Measurements from ENCODE around the gene S100A2. TPM values are rescaled to one million over a fixed set of nuclear protein-coding genes. Genes with fewer than 3 reads are reported as not detected.

Gene S100A2
- total RNA-seq, 1 experiment from 2014 or later: 373 TPM

DNA sequence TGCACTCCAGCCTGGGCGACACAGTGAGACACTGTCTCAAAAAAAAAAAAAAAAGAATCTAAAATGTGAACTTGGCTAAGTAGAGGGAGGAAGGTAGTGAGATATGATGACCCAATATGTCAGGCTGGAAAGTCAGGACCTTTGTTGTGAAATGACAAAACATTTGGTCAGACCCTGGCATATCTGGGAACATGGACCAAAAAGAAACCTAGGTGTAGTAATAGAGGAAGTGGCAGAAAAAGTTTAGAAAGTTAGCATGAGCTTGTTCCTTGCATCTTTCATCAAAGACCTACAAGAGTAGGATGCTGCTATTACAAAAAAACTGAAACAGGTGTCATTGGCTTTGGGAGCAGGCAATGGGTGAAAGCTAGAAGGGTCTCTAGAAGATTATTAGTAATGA lies 9.3 kb downstream of the S100A2 start:
- no peaks in the 10 kb centered on the region for H4K20me1 ChIP-seq (ENCODE audit: low read length)
- POLR2A ChIA-PET (ENCODE audit: unreplicated experiment): no interaction called here
- ATAC-seq (no peak), DNase-seq (no peak)
- CTCF ChIA-PET: no interaction called here
- no peaks in the 10 kb centered on the region for H3K27me3 ChIP-seq (ENCODE audit: low read length)
- no peak overlapping the region for H3K9ac ChIP-seq (ENCODE audit: low read length)
- no peaks in the 10 kb centered on the region for H3K9me2 ChIP-seq (replicated peaks; ENCODE audit: low read length)
- no peak overlapping the region for H2AFZ ChIP-seq (ENCODE audit: low read length)
- no peak overlapping the region for H3K4me3 ChIP-seq (ENCODE audit: low read length)
- H3K79me2 ChIP-seq (ENCODE audit: low read length): no peaks in the 10 kb centered on the region
- no peaks in the 10 kb centered on the region for H3K9me3 ChIP-seq (ENCODE audit: low read length)
- TF ChIP-seq EZH2 (IDR thresholded peaks at IDR 0.05; ENCODE audit: low read length, unreplicated experiment) (no peak), EZH2phosphoT487 (IDR thresholded peaks at IDR 0.05; ENCODE audit: borderline replicate concordance, low read length) (no peak)
- TF ChIP-seq, protein P1, sequence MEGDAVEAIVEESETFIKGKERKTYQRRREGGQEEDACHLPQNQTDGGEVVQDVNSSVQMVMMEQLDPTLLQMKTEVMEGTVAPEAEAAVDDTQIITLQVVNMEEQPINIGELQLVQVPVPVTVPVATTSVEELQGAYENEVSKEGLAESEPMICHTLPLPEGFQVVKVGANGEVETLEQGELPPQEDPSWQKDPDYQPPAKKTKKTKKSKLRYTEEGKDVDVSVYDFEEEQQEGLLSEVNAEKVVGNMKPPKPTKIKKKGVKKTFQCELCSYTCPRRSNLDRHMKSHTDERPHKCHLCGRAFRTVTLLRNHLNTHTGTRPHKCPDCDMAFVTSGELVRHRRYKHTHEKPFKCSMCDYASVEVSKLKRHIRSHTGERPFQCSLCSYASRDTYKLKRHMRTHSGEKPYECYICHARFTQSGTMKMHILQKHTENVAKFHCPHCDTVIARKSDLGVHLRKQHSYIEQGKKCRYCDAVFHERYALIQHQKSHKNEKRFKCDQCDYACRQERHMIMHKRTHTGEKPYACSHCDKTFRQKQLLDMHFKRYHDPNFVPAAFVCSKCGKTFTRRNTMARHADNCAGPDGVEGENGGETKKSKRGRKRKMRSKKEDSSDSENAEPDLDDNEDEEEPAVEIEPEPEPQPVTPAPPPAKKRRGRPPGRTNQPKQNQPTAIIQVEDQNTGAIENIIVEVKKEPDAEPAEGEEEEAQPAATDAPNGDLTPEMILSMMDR (conservative IDR thresholded peaks at IDR 0.05; ENCODE audit: low read depth, low read length): no peak
- no TSS peak for BruUV-seq (replicated peaks)
- H3K4me2 ChIP-seq (ENCODE audit: low read length): no peak overlapping the region
- intact Hi-C loops (cut with micrococcal nuclease): no loop called here
- no peak overlapping the region for H3K27ac ChIP-seq (ENCODE audit: low read length)
- no peaks in the 10 kb centered on the region for H3F3A ChIP-seq (ENCODE audit: low read length, unreplicated experiment)
- no peaks in the 10 kb centered on the region for H3K36me3 ChIP-seq (ENCODE audit: low read depth, low read length)
- H3K4me1 ChIP-seq (ENCODE audit: insufficient read depth, low read length): no peaks in the 10 kb centered on the region; the same call in 1 of the 2 replicates

DNA sequence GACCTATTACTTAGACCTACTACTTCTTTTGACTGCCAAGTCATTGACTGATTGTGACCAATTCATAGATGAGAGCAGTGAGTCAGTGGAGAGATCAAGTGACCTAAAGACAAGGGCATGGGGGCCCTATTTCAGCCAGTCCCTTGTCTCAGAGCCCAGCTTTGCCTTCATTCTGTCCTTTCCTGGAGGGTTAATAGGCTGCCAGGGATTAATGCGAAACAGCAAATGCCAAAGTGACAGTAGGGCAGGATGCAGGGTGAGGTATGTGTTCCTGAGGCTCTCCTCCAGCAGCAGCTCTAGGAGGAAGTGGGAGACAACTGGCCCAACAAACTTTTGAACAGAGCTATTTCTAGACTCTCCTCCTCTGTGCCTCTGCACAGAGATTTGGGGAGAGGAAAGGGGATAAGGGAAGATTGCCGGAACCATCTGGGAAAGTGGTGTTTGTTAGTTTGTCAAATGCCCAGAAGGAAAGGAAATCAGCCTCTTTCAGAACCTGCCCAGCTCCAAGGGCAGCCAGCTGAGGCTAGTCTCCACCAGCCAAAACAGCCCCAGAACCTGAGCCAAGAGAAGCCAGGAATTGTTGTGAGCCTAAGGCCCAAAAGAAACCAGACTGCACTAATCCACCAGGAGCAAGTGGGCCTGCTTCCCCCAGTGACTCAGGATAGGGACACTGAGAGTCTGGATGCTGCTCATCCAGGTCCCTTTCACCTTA lies 11.7 kb downstream of the S100A2 start:
- no peaks in the 10 kb centered on the region for H3K36me3 ChIP-seq (ENCODE audit: low read depth, low read length)
- H3K27ac ChIP-seq (ENCODE audit: low read length): no peak overlapping the region
- ChIA-PET POLR2A (ENCODE audit: unreplicated experiment) (interaction anchor here (1.2 kb wide), 1 partner anchor 14 kb away, joined by 3 read pairs; no protein-coding TSS in a partner anchor), CTCF (no interaction called here)
- intact Hi-C loops (cut with micrococcal nuclease): no loop called here
- no TSS peak for BruUV-seq (replicated peaks)
- no peak overlapping the region for H3K4me3 ChIP-seq (ENCODE audit: low read length)
- H3K4me2 ChIP-seq (ENCODE audit: low read length): no peak overlapping the region
- no peaks in the 10 kb centered on the region for H3F3A ChIP-seq (ENCODE audit: low read length, unreplicated experiment)
- no peak overlapping the region for H2AFZ ChIP-seq (ENCODE audit: low read length)
- H3K4me1 ChIP-seq (ENCODE audit: insufficient read depth, low read length): peaks cover 12% of the 10 kb centered on the region
- no peaks in the 10 kb centered on the region for H3K27me3 ChIP-seq (ENCODE audit: low read length)
- no peak overlapping the region for H3K9ac ChIP-seq (ENCODE audit: low read length)
- no peaks in the 10 kb centered on the region for H3K9me2 ChIP-seq (replicated peaks; ENCODE audit: low read length)
- H3K9me3 ChIP-seq (ENCODE audit: low read length): no peaks in the 10 kb centered on the region
- DNase-seq (no peak), ATAC-seq (no peak)
- no peaks in the 10 kb centered on the region for H3K79me2 ChIP-seq (ENCODE audit: low read length)
- no peaks in the 10 kb centered on the region for H4K20me1 ChIP-seq (ENCODE audit: low read length)
- TF ChIP-seq, protein P1 (conservative IDR thresholded peaks at IDR 0.05; ENCODE audit: low read depth, low read length): no peak
- TF ChIP-seq EZH2phosphoT487 (IDR thresholded peaks at IDR 0.05; ENCODE audit: borderline replicate concordance, low read length) (no peak), EZH2 (IDR thresholded peaks at IDR 0.05; ENCODE audit: low read length, unreplicated experiment) (no peak)

DNA sequence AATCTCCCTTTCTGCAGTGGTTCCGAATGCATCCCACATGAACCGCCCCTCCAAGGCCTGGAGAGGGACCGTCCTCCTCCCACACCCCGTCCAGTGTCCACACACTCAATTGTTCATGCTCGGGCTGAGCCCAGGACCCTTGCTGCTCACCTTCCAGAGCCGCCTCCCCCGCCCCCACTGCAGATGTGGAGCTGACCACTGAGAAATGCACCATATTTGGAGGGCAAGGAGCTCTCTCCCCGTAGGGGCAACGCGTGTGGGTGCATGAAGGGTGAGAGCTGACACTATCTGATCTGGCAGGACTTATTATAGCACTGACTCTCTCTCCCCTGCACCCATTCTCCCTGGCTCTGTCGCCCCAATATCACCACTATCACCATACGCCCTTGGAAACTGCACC lies 12.5 kb downstream of the S100A2 start:
- no peak for DNase-seq
- intact Hi-C loops (cut with micrococcal nuclease): no loop called here
- no peaks in the 10 kb centered on the region for H3K9me3 ChIP-seq (ENCODE audit: low read length)
- no peak overlapping the region for H3K27ac ChIP-seq (ENCODE audit: low read length)
- no peak overlapping the region for H2AFZ ChIP-seq (ENCODE audit: low read length)
- no peaks in the 10 kb centered on the region for H4K20me1 ChIP-seq (ENCODE audit: low read length)
- H3K27me3 ChIP-seq (ENCODE audit: low read length): no peaks in the 10 kb centered on the region
- H3K4me2 ChIP-seq (ENCODE audit: low read length): no peak overlapping the region
- H3K9ac ChIP-seq (ENCODE audit: low read length): no peak overlapping the region
- ChIA-PET CTCF (no interaction called here), POLR2A (ENCODE audit: unreplicated experiment) (interaction anchor here (1.2 kb wide), 1 partner anchor 13 kb away, joined by 3 read pairs; no protein-coding TSS in a partner anchor)
- no peak for TF ChIP-seq EZH2 (IDR thresholded peaks at IDR 0.05; ENCODE audit: low read length, unreplicated experiment)
- TF ChIP-seq, protein P1 (conservative IDR thresholded peaks at IDR 0.05; ENCODE audit: low read depth, low read length): no peak
- no peak for TF ChIP-seq EZH2phosphoT487 (IDR thresholded peaks at IDR 0.05; ENCODE audit: borderline replicate concordance, low read length)
- H3K79me2 ChIP-seq (ENCODE audit: low read length): no peaks in the 10 kb centered on the region
- no peaks in the 10 kb centered on the region for H3F3A ChIP-seq (ENCODE audit: low read length, unreplicated experiment)
- no peaks in the 10 kb centered on the region for H3K36me3 ChIP-seq (ENCODE audit: low read depth, low read length)
- H3K9me2 ChIP-seq (replicated peaks; ENCODE audit: low read length): no peaks in the 10 kb centered on the region
- H3K4me3 ChIP-seq (ENCODE audit: low read length): no peak overlapping the region
- peaks cover 21% of the 10 kb centered on the region for H3K4me1 ChIP-seq (ENCODE audit: insufficient read depth, low read length)
- BruUV-seq (replicated peaks): no TSS peak
- no peak for ATAC-seq
